Stimulated activated naive CD4-positive, alpha-beta T cell (primary cell): Measurements from ENCODE around the gene COMTD1.
A peak's percentile ranks its signal among the peaks of the same experiment; 100 is the strongest.
"Not testable (repeated sequence)": the region's sequence is repeated elsewhere in the genome, so short reads cannot be mapped to it uniquely, and the experiment has no call there.

Experiments used
- DNase-seq, 6 experiments: peaks; one replicate each; lab custom pipeline; 2025; lab: John Stamatoyannopoulos, UW

COMTD1 gene

GRCh38 chr10:75223507-75223906 is 12.2 kb downstream of the COMTD1 start:
- no peak for DNase-seq

- DNase-seq, result not testable (repeated sequence)
These were observed 14.3 kb downstream of the COMTD1 start for GRCh38 chr10:75221492-75221891.

GRCh38 chr10:75220274-75220673 is 15.5 kb downstream of the COMTD1 start:
- DNase-seq, result no peak

GRCh38 chr10:75212343-75212742 is 23.4 kb downstream of the COMTD1 start:
- no peak for DNase-seq

- peak in 2 of 6 experiments; percentile 4 to 7 for DNase-seq
These were observed 24.6 kb downstream of the COMTD1 start for GRCh38 chr10:75211007-75211691.

- peak; percentile 91 to 99 (median 95) for DNase-seq
These were observed 25.3 kb downstream of the COMTD1 start, which contains the start of gene VDAC2 for GRCh38 chr10:75210282-75211006. VDAC2 (plus strand) TSS chr10:75210796; CDS start chr10:75211159, 363 bp downstream.

- peak; percentile 70 to 94 (median 82) for DNase-seq
These were observed 25.9 kb downstream of the COMTD1 start for GRCh38 chr10:75209921-75210281.

GRCh38 chr10:75209086-75209920 is 26.5 kb downstream of the COMTD1 start:
- DNase-seq, result no peak

- DNase-seq, result no peak
These were observed 27.6 kb downstream of the COMTD1 start for GRCh38 chr10:75208181-75208580.

- no peak for DNase-seq
These were observed 28.0 kb downstream of the COMTD1 start for GRCh38 chr10:75207857-75208144.

- DNase-seq, result no peak
These were observed 28.5 kb downstream of the COMTD1 start for GRCh38 chr10:75207079-75207856.

- DNase-seq, result not testable (repeated sequence)
These were observed 29.1 kb downstream of the COMTD1 start for GRCh38 chr10:75206638-75207037.

- DNase-seq, result no peak
These were observed 29.8 kb downstream of the COMTD1 start for GRCh38 chr10:75205908-75206307.

- DNase-seq, result no peak
These were observed 32.0 kb downstream of the COMTD1 start for GRCh38 chr10:75203724-75204123.

GRCh38 chr10:75203046-75203620 is 32.6 kb downstream of the COMTD1 start:
- not testable (repeated sequence) for DNase-seq

- no peak for DNase-seq
These were observed 33.3 kb downstream of the COMTD1 start for GRCh38 chr10:75202321-75203045.

- DNase-seq, result no peak
These were observed 33.9 kb downstream of the COMTD1 start for GRCh38 chr10:75201793-75202307.

GRCh38 chr10:75199949-75200348 is 35.8 kb downstream of the COMTD1 start:
- DNase-seq, result not testable (repeated sequence)

- no peak for DNase-seq
These were observed 37.9 kb downstream of the COMTD1 start for GRCh38 chr10:75197906-75198305.

GRCh38 chr10:75197066-75197465 is 38.7 kb downstream of the COMTD1 start:
- no peak for DNase-seq
